Naive thymus-derived CD4-positive, alpha-beta T cell (primary cell): ENCODE results near the gene SLIT3. TPM values are rescaled to one million over a fixed set of nuclear protein-coding genes. Genes with fewer than 3 reads are reported as not detected.

Source experiments
- ATAC-seq: fragments of 150-1000 bp; cut with Tn5 transposase; 2 replicates; pipeline ENCODE4 v1.10.0; 2021; ENCODE audit warnings: mild to moderate bottlenecking, moderate library complexity
- CTCF ChIA-PET: fragments of 350-600 bp; sonication (Branson Sonifier 250); formaldehyde crosslinking; loops from one replicate; lab custom pipeline; 2021; ENCODE audit warnings: antibody characterized with exemption; lab: Charles Lee
- POLR2A ChIA-PET: fragments of 350-600 bp; sonication (Branson Sonifier 250); formaldehyde crosslinking; loops from one replicate; lab custom pipeline; 2021; ENCODE audit warnings: antibody characterized with exemption, inconsistent platforms; lab: Charles Lee
- DNase-seq, 9 donors: peaks; one replicate each; pipeline versions ENCODE4 v3.0.0 to v3.0.0-alpha.2; 2020 to 2022; ENCODE audit warnings: mixed read lengths in 1 of 9
- H3K27ac ChIP-seq: one replicate; pipeline ENCODE4 v1.7.0; 2013; ENCODE audit warnings: mild to moderate bottlenecking, low read depth, low read length, moderate library complexity
- H3K27me3 ChIP-seq, 2 donors: one replicate each; pipeline ENCODE4 v1.7.0; 2013; ENCODE audit warnings: low read length in 2 of 2, mild to moderate bottlenecking in 2 of 2, moderate library complexity in 2 of 2; ENCODE audit not compliant: control insufficient read depth in 2 of 2, insufficient read depth in 2 of 2
- H3K36me3 ChIP-seq, 3 experiments: 1 replicate in 2 of 3; 2 replicates in 1 of 3; pipeline ENCODE4 v1.7.0; 2013; ENCODE audit warnings: low read length in 3 of 3, mild to moderate bottlenecking in 3 of 3, moderate library complexity in 1 of 3; ENCODE audit not compliant: insufficient read depth in 3 of 3, control insufficient read depth in 2 of 3
- H3K4me1 ChIP-seq, 2 donors: one replicate each; pipeline ENCODE4 v1.7.0; 2013; ENCODE audit warnings: low read length in 2 of 2, mild to moderate bottlenecking in 2 of 2, moderate library complexity in 1 of 2; ENCODE audit not compliant: control insufficient read depth in 2 of 2, insufficient read depth in 2 of 2
- H3K4me3 ChIP-seq: 2 replicates; pipeline ENCODE4 v1.7.0; 2013; ENCODE audit warnings: mild to moderate bottlenecking, low read length
- H3K9me3 ChIP-seq, 3 experiments: 1 replicate in 2 of 3; 2 replicates in 1 of 3; pipeline ENCODE4 v1.7.0; 2013; ENCODE audit warnings: low read length in 3 of 3; ENCODE audit not compliant: control insufficient read depth in 2 of 3
- H3K27ac Mint-ChIP-seq, 9 donors: one replicate each; pipeline ENCODE4 v1.8.0; 2020 to 2022; ENCODE audit warnings: mixed read lengths in 9 of 9, mild to moderate bottlenecking in 8 of 9, moderate library complexity in 5 of 9, inconsistent platforms in 2 of 9
- H3K27me3 Mint-ChIP-seq, 5 donors: one replicate each; pipeline ENCODE4 v1.8.0; 2021 to 2022; ENCODE audit warnings: mixed read lengths in 5 of 5, mild to moderate bottlenecking in 1 of 5
- H3K36me3 Mint-ChIP-seq, 5 donors: one replicate each; pipeline ENCODE4 v1.8.0; 2020 to 2022; ENCODE audit warnings: mixed read lengths in 5 of 5, mild to moderate bottlenecking in 3 of 5, inconsistent platforms in 1 of 5
- H3K4me1 Mint-ChIP-seq, 7 donors: one replicate each; pipeline ENCODE4 v1.8.0; 2020 to 2022; ENCODE audit warnings: mixed read lengths in 7 of 7, mild to moderate bottlenecking in 3 of 7, inconsistent platforms in 1 of 7
- H3K4me3 Mint-ChIP-seq, 10 donors: one replicate each; pipeline ENCODE4 v1.8.0; 2020 to 2022; ENCODE audit warnings: mild to moderate bottlenecking in 10 of 10, mixed read lengths in 10 of 10, moderate library complexity in 6 of 10, inconsistent platforms in 2 of 10
- H3K9me3 Mint-ChIP-seq, 11 donors: one replicate each; pipeline ENCODE4 v1.8.0; 2020 to 2022; ENCODE audit warnings: mixed read lengths in 11 of 11, mild to moderate bottlenecking in 4 of 11, inconsistent platforms in 1 of 11, moderate library complexity in 1 of 11
- intact Hi-C, 2 donors: fragments of 100-400 bp; cut with micrococcal nuclease; formaldehyde crosslinking; loops; one replicate each; pipeline ENCODE4 v1.15.1; 2023
- polyA plus RNA-seq, 2 donors: library from polyadenylated mRNA; unstranded; fragments of 300-500 nt; fragmentation: Illumina TruSeq; gene quantifications; one replicate each; pipeline ENCODE4 v1.2.3, GENCODE V29; 2021
- total RNA-seq, 6 experiments: library from RNA in 5 of 6; stranded (reverse) in 5 of 6; gene quantifications; 1 replicate in 5 of 6; 2 replicates in 1 of 6; pipeline ENCODE4 v1.2.3 and lab custom pipeline; 2021 to 2026

SLIT3 gene
- total and polyA plus RNA-seq, 7 experiments from 2014 or later: 0.34 TPM; not detected in 6

DNA sequence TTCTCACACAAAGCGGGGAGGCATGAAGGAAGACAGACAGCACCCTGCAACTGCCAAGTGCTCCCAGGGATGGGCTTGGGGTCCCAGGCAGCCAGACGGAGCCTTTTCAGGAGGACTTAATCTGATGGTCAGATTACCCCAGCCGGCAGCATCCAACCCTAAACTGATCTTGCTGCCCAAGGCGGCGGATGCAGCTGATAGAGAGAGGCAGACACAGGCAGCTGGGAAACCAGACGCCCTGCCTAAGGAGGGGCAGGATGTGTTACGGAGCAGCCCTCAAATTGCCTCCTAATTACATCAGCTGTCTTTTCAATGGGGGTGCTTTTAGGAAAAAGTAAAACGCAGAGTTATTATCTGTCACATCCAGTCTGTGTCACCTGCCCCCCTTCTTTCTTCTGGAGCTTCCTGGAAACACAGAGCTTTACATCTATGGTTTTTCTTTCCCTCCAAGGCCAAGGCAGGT, 530.9 kb downstream of the SLIT3 start:
- H3K36me3 ChIP-seq: no peaks in the 10 kb centered on the region
- intact Hi-C loops: no loop called here
- no peak overlapping the region for H3K4me3 Mint-ChIP-seq
- peaks cover 0 to 15% (median 0%) of the 10 kb centered on the region in 5 donors for H3K27me3 Mint-ChIP-seq
- no peaks in the 10 kb centered on the region for H3K4me1 ChIP-seq
- no peaks in the 10 kb centered on the region for H3K36me3 Mint-ChIP-seq
- peaks cover 0 to 8% (median 0%) of the 10 kb centered on the region in 11 donors for H3K9me3 Mint-ChIP-seq
- ChIA-PET POLR2A (no interaction called here), CTCF (no interaction called here)
- H3K27me3 ChIP-seq: peaks cover 0 to 4% of the 10 kb centered on the region in 2 donors
- ATAC-seq (no peak), DNase-seq (no peak)
- no peak overlapping the region for H3K27ac ChIP-seq
- no peak overlapping the region for H3K4me3 ChIP-seq
- no peaks in the 10 kb centered on the region for H3K9me3 ChIP-seq
- no peak overlapping the region for H3K27ac Mint-ChIP-seq
- no peaks in the 10 kb centered on the region for H3K4me1 Mint-ChIP-seq

DNA sequence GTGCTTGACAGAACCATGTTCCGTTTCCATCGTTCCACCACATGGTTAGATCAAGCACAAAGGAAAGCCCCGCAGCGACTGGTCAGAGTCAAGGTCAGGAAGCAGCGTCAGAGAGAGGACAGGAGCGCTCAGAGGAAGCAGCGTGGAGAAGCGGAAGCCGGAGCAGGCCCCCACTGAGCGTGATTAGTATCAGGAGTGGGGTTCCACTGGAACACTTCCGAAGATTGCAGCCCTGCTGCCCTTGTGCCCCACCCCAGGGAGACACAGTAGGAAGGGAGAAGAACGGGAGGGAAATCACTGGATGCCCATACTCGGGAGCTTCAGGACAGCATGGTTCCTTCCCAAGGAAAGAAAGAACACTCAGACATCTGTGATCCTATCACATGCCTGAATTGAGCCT, 532.8 kb downstream of the SLIT3 start:
- H3K27ac Mint-ChIP-seq: no peak overlapping the region
- H3K36me3 ChIP-seq: no peaks in the 10 kb centered on the region
- peaks cover 0 to 8% (median 0%) of the 10 kb centered on the region in 11 donors for H3K9me3 Mint-ChIP-seq
- H3K27me3 ChIP-seq: peaks cover 0 to 4% of the 10 kb centered on the region in 2 donors
- ChIA-PET POLR2A (no interaction called here), CTCF (no interaction called here)
- H3K4me1 Mint-ChIP-seq: no peaks in the 10 kb centered on the region
- ATAC-seq: no peak
- no peak overlapping the region for H3K4me3 ChIP-seq
- H3K9me3 ChIP-seq: no peaks in the 10 kb centered on the region
- no peaks in the 10 kb centered on the region for H3K4me1 ChIP-seq
- no peak overlapping the region for H3K4me3 Mint-ChIP-seq
- no peaks in the 10 kb centered on the region for H3K36me3 Mint-ChIP-seq
- peaks cover 0 to 16% (median 0%) of the 10 kb centered on the region in 5 donors for H3K27me3 Mint-ChIP-seq
- no peak overlapping the region for H3K27ac ChIP-seq
- intact Hi-C loops: no loop called here
- DNase-seq: no peak

DNA sequence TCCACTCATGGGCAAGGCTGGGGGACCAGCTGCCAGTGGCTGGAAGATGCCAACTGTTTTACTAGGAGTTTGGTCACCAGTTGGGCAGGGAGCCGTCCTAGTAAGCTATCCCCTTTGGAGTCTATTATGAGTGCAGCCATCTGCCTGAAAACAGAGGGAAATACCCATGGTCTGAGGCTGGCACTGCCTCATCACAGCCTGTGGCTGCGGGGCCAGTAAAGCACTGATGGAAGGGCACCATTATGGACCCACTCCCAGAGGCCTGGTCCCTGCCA, 534.6 kb downstream of the SLIT3 start:
- Histone ChIP-seq H3K27ac (no peak overlapping the region), H3K9me3 (no peaks in the 10 kb centered on the region), H3K4me1 (no peaks in the 10 kb centered on the region), H3K36me3 (no peaks in the 10 kb centered on the region), H3K4me3 (no peak overlapping the region), H3K27me3 (peaks cover 0 to 2% of the 10 kb centered on the region in 2 donors)
- no peak overlapping the region for H3K27ac Mint-ChIP-seq
- peaks cover 0 to 8% (median 0%) of the 10 kb centered on the region in 11 donors for H3K9me3 Mint-ChIP-seq
- H3K4me1 Mint-ChIP-seq: no peaks in the 10 kb centered on the region
- H3K27me3 Mint-ChIP-seq: peaks cover 0 to 14% (median 0%) of the 10 kb centered on the region in 5 donors
- CTCF ChIA-PET: no interaction called here
- ATAC-seq (no peak), DNase-seq (no peak)
- intact Hi-C loops: no loop called here
- POLR2A ChIA-PET: no interaction called here
- H3K4me3 Mint-ChIP-seq: no peak overlapping the region
- no peaks in the 10 kb centered on the region for H3K36me3 Mint-ChIP-seq

DNA sequence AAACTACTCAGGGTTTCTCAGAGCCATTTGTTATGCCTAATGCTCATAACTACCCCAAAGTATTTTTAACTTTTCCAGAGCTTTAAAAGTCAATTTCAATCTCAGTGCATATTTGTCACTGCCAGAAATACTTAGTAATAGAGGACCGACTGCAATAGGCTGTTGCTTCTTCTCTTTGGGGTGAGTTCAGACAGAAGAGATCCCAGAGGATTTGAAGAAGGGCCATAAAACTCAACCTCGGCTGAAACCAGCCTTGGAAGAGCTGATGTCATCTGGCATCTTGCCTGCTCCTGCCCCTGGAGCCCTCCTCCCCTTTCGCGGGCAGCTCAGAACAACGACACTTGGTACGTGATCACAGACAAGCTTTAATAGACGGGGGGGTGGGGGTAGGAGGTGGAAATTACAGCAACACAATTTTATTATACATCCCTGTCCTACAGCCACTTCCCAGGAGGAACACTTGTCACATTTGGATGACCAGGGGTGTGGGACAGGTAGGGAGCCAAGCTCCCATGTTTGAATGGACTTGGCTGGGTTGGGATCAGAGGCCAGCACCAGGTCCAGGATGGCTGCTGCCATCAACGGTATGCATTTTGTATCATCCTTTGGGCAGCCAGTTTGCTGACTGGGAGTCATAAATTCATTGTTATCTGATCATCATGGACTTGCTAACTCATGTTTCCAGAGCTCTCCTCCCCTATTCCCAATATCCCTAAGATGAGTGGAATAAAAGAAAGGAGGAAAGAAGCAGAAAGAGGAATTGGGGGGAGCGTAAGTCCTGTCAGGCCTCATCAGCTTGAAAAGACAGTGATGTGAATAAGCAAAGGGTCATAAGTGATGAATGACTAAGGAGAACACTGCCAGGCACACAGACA, 535.2 kb downstream of the SLIT3 start:
- Mint-ChIP-seq H3K4me1 (no peaks in the 10 kb centered on the region), H3K9me3 (peaks cover 0 to 8% (median 0%) of the 10 kb centered on the region in 11 donors), H3K4me3 (no peak overlapping the region), H3K27me3 (peaks cover 0 to 12% (median 0%) of the 10 kb centered on the region in 5 donors), H3K36me3 (no peaks in the 10 kb centered on the region), H3K27ac (no peak overlapping the region)
- DNase-seq (no peak), ATAC-seq (no peak)
- ChIA-PET CTCF (no interaction called here), POLR2A (no interaction called here)
- H3K9me3 ChIP-seq: no peaks in the 10 kb centered on the region
- no peaks in the 10 kb centered on the region for H3K36me3 ChIP-seq
- no peaks in the 10 kb centered on the region for H3K4me1 ChIP-seq
- intact Hi-C loops: no loop called here
- H3K27ac ChIP-seq: no peak overlapping the region
- H3K4me3 ChIP-seq: no peak overlapping the region
- H3K27me3 ChIP-seq: no peaks in the 10 kb centered on the region

DNA sequence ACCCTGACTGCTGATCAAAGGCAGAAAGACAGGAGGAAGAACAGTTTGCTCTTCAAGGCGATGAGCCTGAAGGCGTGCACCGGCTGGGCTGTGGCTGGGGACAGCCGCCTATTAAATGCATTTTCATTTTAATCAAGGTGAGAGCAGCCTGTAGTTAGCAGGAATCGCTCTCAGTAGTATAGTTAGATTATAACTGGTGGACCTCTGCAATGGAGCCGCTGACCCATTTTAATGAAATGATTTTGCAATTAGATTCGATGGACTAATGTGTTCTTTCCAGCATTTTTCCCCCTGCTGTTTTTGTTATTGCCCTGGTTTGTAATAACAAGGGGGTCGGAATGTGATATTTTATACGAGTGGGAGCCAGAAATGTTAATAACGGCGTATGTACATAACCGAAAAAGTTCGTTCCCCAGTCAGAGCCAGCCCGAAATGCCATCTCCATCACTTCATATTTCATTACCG, 535.8 kb downstream of the SLIT3 start:
- CTCF ChIA-PET: no interaction called here

DNA sequence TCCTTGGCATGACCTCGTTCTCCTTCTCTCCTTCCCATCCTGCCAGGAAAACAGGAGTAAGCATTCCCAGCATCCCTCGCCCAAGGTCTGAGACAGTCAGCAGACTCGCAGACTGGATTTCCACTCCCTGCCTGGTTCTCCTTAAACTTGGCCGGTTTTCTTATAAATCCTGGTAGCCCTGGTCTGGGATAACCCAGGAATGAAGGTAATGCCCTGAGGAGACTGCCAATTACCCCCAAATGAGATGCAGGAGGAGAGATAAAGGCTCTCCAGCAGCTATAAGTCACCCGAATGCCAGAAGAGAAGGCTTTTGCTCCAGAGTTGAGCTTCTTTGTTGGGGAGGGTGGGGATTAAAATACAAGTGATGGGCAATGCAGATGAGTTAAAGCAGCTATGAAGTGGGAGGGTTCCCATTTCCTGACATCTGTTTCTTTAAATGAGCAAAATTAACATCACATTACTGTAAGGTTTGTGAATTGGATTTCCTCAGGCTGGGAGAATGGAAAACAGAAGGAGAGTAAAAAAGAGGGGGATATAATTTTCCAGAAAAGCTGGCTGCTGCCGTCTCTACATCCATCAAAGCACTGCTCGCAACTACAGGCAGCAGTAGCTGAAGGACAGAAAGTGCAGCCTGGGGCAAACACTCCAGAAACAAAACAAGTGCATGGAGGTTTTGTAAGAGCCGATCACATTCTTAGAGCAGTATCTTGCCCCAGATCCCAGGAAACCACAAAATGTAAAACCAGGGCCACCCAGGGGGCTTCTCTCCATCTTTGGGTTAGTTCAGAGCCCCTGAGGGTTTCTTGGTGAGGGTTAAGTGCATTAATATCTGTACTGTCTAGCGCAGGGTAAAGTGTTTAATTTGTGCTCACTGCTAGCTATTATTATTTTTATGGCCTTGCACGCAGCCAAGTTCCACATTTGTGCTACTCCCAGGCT, 544.2 kb downstream of the SLIT3 start:
- no peak for DNase-seq
- Mint-ChIP-seq H3K4me1 (no peaks in the 10 kb centered on the region), H3K27me3 (peaks cover 0 to 19% (median 6%) of the 10 kb centered on the region in 5 donors), H3K9me3 (no peaks in the 10 kb centered on the region), H3K4me3 (no peak overlapping the region), H3K36me3 (no peaks in the 10 kb centered on the region), H3K27ac (no peak overlapping the region)
- H3K9me3 ChIP-seq: no peaks in the 10 kb centered on the region
- no peaks in the 10 kb centered on the region for H3K27me3 ChIP-seq
- CTCF ChIA-PET: no interaction called here
- H3K36me3 ChIP-seq: no peaks in the 10 kb centered on the region
- no peak overlapping the region for H3K27ac ChIP-seq
- intact Hi-C loops: no loop called here
- ATAC-seq: no peak
- POLR2A ChIA-PET: no interaction called here
- H3K4me1 ChIP-seq: no peaks in the 10 kb centered on the region
- no peak overlapping the region for H3K4me3 ChIP-seq

More for the DNA sequence above, 535.8 kb downstream of the SLIT3 start:
- intact Hi-C loops: no loop called here
- ATAC-seq (no peak), DNase-seq (no peak)
- H3K27ac ChIP-seq: no peak overlapping the region
- no peaks in the 10 kb centered on the region for H3K4me1 ChIP-seq
- no peaks in the 10 kb centered on the region for H3K9me3 ChIP-seq
- POLR2A ChIA-PET: no interaction called here
- H3K36me3 ChIP-seq: no peaks in the 10 kb centered on the region
- no peak overlapping the region for H3K27ac Mint-ChIP-seq
- H3K4me3 ChIP-seq: no peak overlapping the region
- H3K27me3 ChIP-seq: no peaks in the 10 kb centered on the region
- peaks cover 0 to 12% (median 0%) of the 10 kb centered on the region in 5 donors for H3K27me3 Mint-ChIP-seq
- no peaks in the 10 kb centered on the region for H3K36me3 Mint-ChIP-seq
- H3K4me1 Mint-ChIP-seq: no peaks in the 10 kb centered on the region
- peaks cover 0 to 8% (median 0%) of the 10 kb centered on the region in 11 donors for H3K9me3 Mint-ChIP-seq
- no peak overlapping the region for H3K4me3 Mint-ChIP-seq
